ENCODE data around the gene BACH2.

Gene BACH2

DNA sequence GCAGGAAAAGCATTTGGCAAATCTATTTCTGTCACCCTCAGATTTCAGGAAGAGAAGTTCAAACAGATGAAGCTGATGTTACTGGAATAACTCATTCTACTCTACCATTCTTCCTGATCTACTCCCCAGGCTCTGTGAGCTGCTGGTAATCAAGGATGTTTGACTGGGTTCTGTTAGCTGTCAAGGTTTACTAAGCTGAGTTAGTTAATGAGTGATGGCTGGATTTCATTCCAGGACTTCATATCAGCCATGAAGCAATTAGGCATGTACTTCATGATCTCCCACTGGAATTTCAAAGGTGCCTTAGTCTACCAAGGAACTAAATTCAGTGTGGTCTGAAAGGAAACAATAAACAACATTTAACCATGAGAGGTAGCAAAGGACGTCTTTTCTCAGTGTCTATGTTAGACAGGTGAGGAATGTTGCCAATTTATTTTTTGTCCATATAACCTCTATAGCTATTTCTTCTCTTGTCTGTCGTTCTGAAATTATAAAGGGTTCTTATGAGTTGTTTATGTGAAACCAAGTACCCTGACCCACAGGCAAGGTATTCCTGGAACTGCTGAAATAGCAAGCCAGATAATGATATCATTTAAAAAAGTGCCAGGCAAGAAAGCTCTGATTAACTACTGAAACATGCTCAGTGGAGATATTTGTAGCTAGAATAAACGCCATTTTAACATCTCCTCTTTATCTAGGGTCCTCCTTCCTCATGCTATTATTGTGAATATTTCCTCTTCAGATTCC, 112.9 kb downstream of the BACH2 start:
- no peak for DNase-seq (ENCODE audit: low read depth)
- TF ChIP-seq, protein P1, sequence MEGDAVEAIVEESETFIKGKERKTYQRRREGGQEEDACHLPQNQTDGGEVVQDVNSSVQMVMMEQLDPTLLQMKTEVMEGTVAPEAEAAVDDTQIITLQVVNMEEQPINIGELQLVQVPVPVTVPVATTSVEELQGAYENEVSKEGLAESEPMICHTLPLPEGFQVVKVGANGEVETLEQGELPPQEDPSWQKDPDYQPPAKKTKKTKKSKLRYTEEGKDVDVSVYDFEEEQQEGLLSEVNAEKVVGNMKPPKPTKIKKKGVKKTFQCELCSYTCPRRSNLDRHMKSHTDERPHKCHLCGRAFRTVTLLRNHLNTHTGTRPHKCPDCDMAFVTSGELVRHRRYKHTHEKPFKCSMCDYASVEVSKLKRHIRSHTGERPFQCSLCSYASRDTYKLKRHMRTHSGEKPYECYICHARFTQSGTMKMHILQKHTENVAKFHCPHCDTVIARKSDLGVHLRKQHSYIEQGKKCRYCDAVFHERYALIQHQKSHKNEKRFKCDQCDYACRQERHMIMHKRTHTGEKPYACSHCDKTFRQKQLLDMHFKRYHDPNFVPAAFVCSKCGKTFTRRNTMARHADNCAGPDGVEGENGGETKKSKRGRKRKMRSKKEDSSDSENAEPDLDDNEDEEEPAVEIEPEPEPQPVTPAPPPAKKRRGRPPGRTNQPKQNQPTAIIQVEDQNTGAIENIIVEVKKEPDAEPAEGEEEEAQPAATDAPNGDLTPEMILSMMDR (conservative IDR thresholded peaks at IDR 0.05; ENCODE audit: control insufficient read depth, insufficient read depth, low read depth, low read length): no peak

DNA sequence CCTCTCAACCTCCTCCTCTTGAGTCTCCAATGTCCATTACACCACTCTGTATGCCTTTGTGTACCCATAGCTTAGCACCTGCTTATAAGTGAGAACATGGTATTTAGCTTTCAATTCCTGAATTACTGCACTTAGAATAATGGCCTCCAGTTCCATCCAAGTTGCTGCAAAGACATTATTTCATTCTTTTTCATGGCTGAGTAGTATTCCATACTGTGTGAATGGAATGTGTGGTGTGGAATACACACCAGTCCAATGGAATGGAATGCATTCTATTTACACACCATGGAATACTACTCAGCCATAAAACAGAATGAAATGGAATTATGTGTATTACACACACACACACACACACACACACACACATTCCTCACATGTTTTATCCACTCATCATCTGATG, 116.1 kb downstream of the BACH2 start:
- DNase-seq (ENCODE audit: low read depth): no peak
- TF ChIP-seq, protein P1 (conservative IDR thresholded peaks at IDR 0.05; ENCODE audit: control insufficient read depth, insufficient read depth, low read depth, low read length): no peak
- H3K4me3 ChIP-seq (ENCODE audit: control insufficient read depth, low read depth, low read length): no peak overlapping the region

More for the DNA sequence above, 112.9 kb downstream of the BACH2 start:
- no peak overlapping the region for H3K4me3 ChIP-seq (ENCODE audit: control insufficient read depth, low read depth, low read length)

DNA sequence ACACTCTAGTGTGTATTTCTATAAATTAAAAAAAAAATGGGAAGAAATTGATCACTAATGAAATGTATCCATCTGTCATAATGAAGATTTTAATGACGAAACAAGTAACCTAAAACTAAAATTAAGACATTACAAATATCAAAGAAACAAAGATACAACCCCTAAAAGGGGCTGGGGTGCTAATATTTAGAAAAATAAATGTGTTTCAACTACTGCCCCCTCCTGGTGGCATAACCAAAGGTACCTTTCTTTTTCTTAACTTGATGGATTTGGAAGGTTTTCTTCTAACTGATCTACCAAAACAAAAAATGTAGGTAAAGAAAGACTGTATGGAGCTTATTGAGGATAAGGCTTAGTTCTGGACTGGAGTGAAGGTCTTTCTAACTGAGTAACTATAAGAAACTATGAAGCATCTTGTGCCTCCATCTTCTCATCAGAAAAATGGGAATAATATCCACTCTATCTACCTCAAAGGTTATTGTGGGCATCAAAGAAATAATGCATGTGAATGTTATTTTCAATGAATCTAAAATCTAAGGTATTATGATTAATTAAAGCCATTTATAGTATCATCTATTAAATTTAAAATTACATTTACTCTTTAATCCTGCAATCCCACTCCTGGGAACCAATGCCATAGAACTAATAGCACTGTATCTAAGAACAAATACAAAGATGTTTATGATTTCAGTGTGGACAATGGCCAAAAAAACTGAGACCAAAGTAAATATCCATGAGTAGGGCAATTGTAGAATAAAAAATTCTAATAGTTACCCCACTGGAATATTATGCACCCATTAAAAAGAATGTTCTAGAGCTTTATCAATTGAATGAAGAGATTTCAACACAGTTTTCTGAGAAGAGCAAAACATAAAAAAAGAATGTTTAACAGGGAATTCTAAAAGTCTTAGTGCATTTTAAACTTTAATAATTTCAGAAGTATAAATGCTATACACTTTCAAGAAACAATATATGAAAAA, 117.2 kb downstream of the BACH2 start:
- peak; percentile 32 for DNase-seq (ENCODE audit: low read depth)
- no peak overlapping the region for H3K4me3 ChIP-seq (ENCODE audit: control insufficient read depth, low read depth, low read length)
- TF ChIP-seq, protein P1 (conservative IDR thresholded peaks at IDR 0.05; ENCODE audit: control insufficient read depth, insufficient read depth, low read depth, low read length): peak; percentile 53

DNA sequence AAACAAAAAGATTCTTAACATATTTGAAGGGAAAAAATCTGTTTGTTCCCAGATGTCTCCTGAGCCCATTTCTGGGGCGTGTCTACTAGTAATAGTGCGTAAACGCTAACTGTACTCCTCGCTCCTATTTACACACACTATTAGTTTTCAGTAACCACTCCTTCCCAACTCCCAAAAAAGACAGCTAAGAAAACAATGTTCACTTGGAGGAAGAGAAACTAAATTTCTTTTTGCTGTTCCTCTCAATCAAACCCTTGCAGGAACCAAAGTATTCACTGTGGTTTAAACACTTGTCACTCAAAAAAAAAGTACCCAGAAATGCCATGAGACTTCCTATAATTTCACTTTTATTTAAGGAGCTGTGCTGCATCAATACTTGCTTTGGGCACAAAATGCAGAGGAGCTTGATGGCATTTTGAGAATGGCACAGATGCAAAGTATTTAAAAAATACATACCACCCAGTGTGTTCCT, 118.2 kb downstream of the BACH2 start:
- H3K4me3 ChIP-seq (ENCODE audit: control insufficient read depth, low read depth, low read length): no peak overlapping the region
- no peak for DNase-seq (ENCODE audit: low read depth)
- TF ChIP-seq, protein P1 (conservative IDR thresholded peaks at IDR 0.05; ENCODE audit: control insufficient read depth, insufficient read depth, low read depth, low read length): no peak

DNA sequence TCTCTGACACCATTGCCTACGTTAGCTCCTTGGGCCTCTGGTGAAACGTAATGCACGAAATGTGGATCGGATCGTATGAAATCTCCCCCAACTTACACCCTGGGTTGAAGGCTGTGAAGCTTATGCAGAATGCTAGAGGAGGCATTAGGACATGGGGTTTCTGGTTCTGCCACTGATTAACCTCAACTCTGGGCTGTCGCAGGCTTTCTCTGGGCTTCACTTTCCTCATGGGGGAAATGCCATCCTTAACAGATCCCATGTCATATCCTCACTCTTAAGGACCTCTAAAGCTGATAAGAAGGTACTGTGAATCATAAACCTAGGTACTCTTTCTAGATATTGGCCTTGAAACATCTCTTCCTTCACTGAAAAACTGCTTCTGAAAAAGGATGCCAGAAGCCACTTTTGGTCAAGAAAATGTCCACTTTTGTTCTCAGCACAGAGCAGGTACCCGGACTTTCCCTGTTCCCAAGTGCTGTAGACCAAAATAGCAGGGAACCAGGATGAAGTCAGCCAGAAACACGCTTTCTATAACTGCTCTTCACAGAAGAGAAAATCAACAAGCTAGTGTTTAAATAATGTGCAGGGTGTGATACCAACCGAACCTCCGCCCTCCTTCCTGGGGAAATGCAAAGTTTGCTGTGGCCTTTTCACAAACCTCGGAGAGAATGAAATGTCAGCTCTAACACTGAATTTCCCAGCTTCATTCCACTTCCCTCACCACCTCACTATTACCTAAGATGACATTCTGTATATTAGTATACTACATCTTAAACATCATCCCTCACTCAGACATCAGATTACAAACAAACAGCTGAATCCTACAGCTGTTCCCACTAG, 118.9 kb downstream of the BACH2 start:
- DNase-seq (ENCODE audit: low read depth): no peak
- H3K4me3 ChIP-seq (ENCODE audit: control insufficient read depth, low read depth, low read length): no peak overlapping the region
- TF ChIP-seq, protein P1 (conservative IDR thresholded peaks at IDR 0.05; ENCODE audit: control insufficient read depth, insufficient read depth, low read depth, low read length): no peak
